ENCODE data around the gene FAM187B. TPM values are rescaled to one million over a fixed set of nuclear protein-coding genes. Genes with fewer than 3 reads are reported as not detected.
A peak's percentile ranks its signal among the peaks of the same experiment; 100 is the strongest.

The FAM187B gene
- total and polyA plus RNA-seq, 2 experiments from 2014 or later, result 0.23 TPM; not detected in 1

DNA sequence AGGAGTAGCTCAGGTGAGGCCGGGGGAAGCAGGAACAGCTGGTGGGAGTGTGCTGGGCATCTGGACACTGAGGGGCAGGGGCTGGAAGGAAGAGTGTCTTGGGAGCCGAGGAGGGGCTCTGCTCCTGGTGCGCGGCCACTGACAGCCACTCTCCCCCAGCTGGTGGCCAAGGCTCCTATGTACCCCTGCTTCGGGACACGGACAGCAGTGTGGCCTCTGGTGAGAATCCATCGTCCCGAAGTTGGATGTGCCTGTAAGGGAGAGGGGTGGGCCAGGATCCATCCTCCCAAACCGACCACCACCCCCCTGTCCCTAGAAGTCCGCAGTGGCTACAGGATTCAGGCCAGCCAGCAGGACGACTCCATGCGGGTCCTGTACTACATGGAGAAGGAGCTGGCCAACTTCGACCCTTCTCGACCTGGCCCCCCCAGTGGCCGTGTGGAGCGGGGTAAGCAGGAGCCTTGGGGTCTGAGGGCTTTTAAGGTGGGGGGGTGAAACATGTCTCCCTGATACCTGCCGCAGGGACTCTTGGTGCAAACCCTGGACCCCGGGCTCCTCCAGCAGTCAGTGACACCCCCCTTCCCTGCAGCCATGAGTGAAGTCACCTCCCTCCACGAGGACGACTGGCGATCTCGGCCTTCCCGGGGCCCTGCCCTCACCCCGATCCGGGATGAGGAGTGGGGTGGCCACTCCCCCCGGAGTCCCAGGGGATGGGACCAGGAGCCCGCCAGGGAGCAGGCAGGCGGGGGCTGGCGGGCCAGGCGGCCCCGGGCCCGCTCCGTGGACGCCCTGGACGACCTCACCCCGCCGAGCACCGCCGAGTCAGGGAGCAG is 38.2 kb upstream of the FAM187B start (continued):
- no peak for TF ChIP-seq REST (IDR thresholded peaks at IDR 0.05; ENCODE audit: unreplicated experiment)
- TF ChIP-seq, protein P1, sequence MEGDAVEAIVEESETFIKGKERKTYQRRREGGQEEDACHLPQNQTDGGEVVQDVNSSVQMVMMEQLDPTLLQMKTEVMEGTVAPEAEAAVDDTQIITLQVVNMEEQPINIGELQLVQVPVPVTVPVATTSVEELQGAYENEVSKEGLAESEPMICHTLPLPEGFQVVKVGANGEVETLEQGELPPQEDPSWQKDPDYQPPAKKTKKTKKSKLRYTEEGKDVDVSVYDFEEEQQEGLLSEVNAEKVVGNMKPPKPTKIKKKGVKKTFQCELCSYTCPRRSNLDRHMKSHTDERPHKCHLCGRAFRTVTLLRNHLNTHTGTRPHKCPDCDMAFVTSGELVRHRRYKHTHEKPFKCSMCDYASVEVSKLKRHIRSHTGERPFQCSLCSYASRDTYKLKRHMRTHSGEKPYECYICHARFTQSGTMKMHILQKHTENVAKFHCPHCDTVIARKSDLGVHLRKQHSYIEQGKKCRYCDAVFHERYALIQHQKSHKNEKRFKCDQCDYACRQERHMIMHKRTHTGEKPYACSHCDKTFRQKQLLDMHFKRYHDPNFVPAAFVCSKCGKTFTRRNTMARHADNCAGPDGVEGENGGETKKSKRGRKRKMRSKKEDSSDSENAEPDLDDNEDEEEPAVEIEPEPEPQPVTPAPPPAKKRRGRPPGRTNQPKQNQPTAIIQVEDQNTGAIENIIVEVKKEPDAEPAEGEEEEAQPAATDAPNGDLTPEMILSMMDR (conservative IDR thresholded peaks at IDR 0.05; ENCODE audit: low read depth in 2 of 2), result no peak

DNA sequence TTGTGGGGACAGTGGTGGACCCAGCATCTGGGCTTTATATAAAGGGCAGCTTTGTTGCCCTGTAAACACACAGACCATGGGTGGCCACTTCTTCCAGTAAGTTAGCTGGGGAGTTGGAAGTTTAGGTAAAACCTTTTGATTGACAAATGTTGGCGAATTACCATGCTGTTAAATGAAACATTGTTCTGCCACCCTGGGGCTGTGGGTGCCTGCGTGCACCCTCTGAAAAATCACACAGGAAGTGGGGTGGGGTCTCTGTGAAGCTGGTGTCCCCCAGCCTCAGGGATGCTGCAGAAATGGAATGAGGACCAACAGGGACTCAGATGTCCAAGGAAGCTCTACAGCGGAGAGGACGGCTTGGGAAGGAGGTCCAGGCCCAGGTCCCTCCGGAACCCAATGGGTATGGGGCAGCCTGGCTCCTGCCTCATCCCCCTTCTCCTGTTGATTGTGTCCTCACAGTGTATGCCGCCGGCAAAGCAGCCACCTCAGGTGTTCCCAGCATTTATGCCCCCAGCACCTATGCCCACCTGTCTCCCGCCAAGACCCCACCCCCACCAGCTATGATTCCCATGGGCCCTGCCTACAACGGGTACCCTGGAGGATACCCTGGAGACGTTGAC is 37.5 kb upstream of the FAM187B start:
- Mint-ChIP-seq H3K4me3 (peak overlapping the region; percentile 57), H3K36me3 (ENCODE audit: low read depth) (peaks cover 64% of the 10 kb centered on the region), H3K4me1 (peaks cover 11% of the 10 kb centered on the region), H3K27me3 (ENCODE audit: insufficient read depth, low read depth, poor library complexity) (peaks cover 36% of the 10 kb centered on the region), H3K9me3 (no peaks in the 10 kb centered on the region; the same call in 2 of the 3 replicates), H3K27ac (0 out of 2 replicates have a peak overlapping the region, but pooled peaks have one; percentile 32)
- Histone ChIP-seq H3K27ac (ENCODE audit: low read depth) (no peak overlapping the region), H4K20me1 (replicated peaks; ENCODE audit: insufficient read depth) (peaks cover 17% of the 10 kb centered on the region), H3K9me2 (ENCODE audit: insufficient read depth) (no peaks in the 10 kb centered on the region), H3F3A (replicated peaks; ENCODE audit: low read depth) (peaks cover 17% of the 10 kb centered on the region), H3K79me2 (replicated peaks; ENCODE audit: insufficient read depth) (no peaks in the 10 kb centered on the region), H3K36me3 (ENCODE audit: insufficient read depth) (peaks cover 12% of the 10 kb centered on the region; the same call in 1 of the 2 replicates), H3K4me2 (no peak overlapping the region), H3K4me3 (no peak overlapping the region), H2AFZ (no peak overlapping the region), H3K27me3 (ENCODE audit: insufficient read depth) (no peaks in the 10 kb centered on the region), H3K4me1 (ENCODE audit: insufficient read depth) (peaks cover 7% of the 10 kb centered on the region; the same call in 1 of the 2 replicates)
- ATAC-seq, result no peak
- DNase-seq (ENCODE audit: low spot score), result no peak
- TF ChIP-seq, protein P1 (conservative IDR thresholded peaks at IDR 0.05; ENCODE audit: low read depth in 2 of 2), result no peak
- TF ChIP-seq EZH2 (IDR thresholded peaks at IDR 0.05; ENCODE audit: low read depth, unreplicated experiment), result no peak
- TF ChIP-seq POLR2AphosphoS5 (IDR thresholded peaks at IDR 0.05; ENCODE audit: low read depth), result no peak
- no peak for TF ChIP-seq ZNF331 (CRISPR knock-in tag; IDR thresholded peaks at IDR 0.05; ENCODE audit: low read depth)
- TF ChIP-seq EZH2phosphoT487 (IDR thresholded peaks at IDR 0.05; ENCODE audit: unreplicated experiment), result no peak
- no peak for TF ChIP-seq CREB1 (CRISPR knock-in tag; IDR thresholded peaks at IDR 0.05; ENCODE audit: low read depth)
- TF ChIP-seq STAT1 (IDR thresholded peaks at IDR 0.05; ENCODE audit: unreplicated experiment), result no peak
- no peak for TF ChIP-seq ZNF114 (CRISPR knock-in tag; IDR thresholded peaks at IDR 0.05)
